Erythroblast (primary cell): ENCODE data around the gene NAA20.

Experiments
- GATA1 ChIP-seq: IDR thresholded peaks from 2 replicates; pipeline ENCODE4 v1.6.1; 2011; ENCODE audit warnings: low read depth, mild to moderate bottlenecking, control low read depth, low read length, moderate library complexity
- POLR2A ChIP-seq: IDR thresholded peaks from 2 replicates; pipeline ENCODE4 v1.6.1; 2011; ENCODE audit warnings: mild to moderate bottlenecking, low read length

- no peak for TF ChIP-seq POLR2A
- TF ChIP-seq GATA1: no peak
These were observed 23.0 kb upstream of the NAA20 start for GRCh38 chr20:19993958-19994669.
